ENCODE measurements around the gene ZNF236.

DNA sequence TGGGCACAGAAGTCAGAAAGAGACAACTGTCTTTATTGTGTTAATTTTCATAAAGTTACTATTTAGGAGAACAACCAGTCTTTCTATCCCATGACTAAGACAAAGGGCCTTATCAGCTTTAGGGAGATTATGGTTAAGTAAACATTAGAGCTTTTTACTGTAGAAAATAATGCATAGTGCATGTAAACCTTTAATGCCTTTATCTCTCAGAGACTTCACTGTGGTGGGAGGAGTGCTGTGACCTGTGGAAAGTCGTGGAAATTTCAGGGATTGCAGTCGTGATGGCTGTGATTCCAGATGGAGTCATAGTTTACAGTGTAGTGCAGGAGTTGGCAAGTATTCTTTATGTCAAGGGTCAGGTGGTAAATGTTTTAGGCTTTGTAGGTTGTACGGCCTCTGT lies 15.8 kb downstream of the ZNF236 start:
- TF ChIP-seq, protein P1, sequence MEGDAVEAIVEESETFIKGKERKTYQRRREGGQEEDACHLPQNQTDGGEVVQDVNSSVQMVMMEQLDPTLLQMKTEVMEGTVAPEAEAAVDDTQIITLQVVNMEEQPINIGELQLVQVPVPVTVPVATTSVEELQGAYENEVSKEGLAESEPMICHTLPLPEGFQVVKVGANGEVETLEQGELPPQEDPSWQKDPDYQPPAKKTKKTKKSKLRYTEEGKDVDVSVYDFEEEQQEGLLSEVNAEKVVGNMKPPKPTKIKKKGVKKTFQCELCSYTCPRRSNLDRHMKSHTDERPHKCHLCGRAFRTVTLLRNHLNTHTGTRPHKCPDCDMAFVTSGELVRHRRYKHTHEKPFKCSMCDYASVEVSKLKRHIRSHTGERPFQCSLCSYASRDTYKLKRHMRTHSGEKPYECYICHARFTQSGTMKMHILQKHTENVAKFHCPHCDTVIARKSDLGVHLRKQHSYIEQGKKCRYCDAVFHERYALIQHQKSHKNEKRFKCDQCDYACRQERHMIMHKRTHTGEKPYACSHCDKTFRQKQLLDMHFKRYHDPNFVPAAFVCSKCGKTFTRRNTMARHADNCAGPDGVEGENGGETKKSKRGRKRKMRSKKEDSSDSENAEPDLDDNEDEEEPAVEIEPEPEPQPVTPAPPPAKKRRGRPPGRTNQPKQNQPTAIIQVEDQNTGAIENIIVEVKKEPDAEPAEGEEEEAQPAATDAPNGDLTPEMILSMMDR (IDR thresholded peaks at IDR 0.05) = no peak
- no peak for TF ChIP-seq POLR2AphosphoS5 (IDR thresholded peaks at IDR 0.05)

Measured in stomach (tissue), 4 donors.